ENCODE data around the gene KIAA1328.

- no peak for TF ChIP-seq POLR2AphosphoS5 (IDR thresholded peaks at IDR 0.05)
- TF ChIP-seq, protein P1, sequence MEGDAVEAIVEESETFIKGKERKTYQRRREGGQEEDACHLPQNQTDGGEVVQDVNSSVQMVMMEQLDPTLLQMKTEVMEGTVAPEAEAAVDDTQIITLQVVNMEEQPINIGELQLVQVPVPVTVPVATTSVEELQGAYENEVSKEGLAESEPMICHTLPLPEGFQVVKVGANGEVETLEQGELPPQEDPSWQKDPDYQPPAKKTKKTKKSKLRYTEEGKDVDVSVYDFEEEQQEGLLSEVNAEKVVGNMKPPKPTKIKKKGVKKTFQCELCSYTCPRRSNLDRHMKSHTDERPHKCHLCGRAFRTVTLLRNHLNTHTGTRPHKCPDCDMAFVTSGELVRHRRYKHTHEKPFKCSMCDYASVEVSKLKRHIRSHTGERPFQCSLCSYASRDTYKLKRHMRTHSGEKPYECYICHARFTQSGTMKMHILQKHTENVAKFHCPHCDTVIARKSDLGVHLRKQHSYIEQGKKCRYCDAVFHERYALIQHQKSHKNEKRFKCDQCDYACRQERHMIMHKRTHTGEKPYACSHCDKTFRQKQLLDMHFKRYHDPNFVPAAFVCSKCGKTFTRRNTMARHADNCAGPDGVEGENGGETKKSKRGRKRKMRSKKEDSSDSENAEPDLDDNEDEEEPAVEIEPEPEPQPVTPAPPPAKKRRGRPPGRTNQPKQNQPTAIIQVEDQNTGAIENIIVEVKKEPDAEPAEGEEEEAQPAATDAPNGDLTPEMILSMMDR (IDR thresholded peaks at IDR 0.05), result no peak
- no peak for TF ChIP-seq POLR2A (IDR thresholded peaks at IDR 0.05)
- TF ChIP-seq EP300 (IDR thresholded peaks at IDR 0.05), result no peak
These were observed 334.2 kb downstream of the KIAA1328 start for GRCh38 chr18:37163119-37163518.
